ENCODE data around the gene DAB2IP.
"Not testable (repeated sequence)": the region's sequence is repeated elsewhere in the genome, so short reads cannot be mapped to it uniquely, and the experiment has no call there.

Gene DAB2IP

DNA sequence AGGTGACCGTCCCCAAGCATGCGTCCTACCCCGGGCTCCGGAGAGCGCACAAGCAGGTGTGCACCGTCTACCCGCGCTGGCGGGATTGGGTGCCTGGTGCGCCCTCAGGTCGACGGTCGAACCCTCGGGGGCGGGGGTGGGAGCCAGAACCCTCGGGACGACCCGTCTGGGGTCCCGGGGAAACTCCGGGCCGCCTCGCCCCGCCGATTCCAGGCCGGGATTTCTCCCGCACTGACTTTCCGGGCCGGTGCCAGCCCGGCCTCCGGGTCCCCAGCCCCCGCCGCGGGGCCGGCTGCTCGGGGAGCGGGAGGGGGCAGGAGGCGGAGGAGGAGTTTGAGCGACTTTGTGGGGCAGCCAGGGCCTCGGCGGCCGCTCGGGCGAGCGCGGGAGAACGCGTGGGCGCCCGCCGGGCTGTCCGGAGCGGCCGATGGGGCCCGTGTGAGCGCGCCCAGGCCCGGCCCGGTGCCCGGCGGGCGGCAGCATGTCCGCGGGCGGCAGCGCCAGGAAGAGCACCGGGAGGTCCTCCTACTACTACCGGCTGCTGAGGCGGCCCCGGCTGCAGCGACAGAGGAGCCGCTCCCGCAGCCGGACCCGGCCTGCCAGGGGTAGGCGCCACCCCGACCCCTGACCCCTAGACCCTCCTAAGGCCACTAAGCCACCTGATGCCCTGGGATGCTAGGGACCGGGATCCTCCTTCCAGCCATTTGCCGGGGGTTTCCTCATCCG is at the start of gene DAB2IP:
Gene DAB2IP (plus strand): TSS at position 340 of the 726 bp plus-strand sequence. CDS start 142 bp downstream, at position 482.
- peak; percentile 44 for DNase-seq

- DNase-seq: no peak
Measured at GRCh38 chr9:121603028-121603427, 48.4 kb upstream of the DAB2IP start.

DNA sequence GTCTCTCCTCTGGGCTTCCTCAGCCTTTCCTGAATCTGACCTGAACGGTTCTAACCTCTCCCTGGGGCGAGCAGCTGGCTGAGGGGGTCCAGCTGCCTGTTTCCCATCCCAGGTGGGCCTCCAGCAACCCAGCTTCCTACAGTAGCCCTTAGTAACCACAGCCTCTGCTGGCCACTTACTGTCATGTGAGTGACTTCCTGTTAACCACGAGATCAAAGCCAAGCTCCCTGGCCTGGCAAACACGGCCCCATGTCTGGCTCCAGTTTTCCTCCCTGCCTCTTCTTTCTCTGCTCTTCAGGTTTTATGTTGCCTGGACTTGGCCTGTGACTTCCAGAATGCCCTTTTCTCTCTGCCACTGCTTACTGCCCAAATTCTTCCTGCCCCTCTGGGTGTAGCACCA is 47.2 kb upstream of the DAB2IP start:
- DNase-seq: no peak

GRCh38 chr9:121604654-121605053 is 46.8 kb upstream of the DAB2IP start:
- no peak for DNase-seq

- DNase-seq: no peak
Measured at GRCh38 chr9:121607434-121608167, 43.8 kb upstream of the DAB2IP start.

DNA sequence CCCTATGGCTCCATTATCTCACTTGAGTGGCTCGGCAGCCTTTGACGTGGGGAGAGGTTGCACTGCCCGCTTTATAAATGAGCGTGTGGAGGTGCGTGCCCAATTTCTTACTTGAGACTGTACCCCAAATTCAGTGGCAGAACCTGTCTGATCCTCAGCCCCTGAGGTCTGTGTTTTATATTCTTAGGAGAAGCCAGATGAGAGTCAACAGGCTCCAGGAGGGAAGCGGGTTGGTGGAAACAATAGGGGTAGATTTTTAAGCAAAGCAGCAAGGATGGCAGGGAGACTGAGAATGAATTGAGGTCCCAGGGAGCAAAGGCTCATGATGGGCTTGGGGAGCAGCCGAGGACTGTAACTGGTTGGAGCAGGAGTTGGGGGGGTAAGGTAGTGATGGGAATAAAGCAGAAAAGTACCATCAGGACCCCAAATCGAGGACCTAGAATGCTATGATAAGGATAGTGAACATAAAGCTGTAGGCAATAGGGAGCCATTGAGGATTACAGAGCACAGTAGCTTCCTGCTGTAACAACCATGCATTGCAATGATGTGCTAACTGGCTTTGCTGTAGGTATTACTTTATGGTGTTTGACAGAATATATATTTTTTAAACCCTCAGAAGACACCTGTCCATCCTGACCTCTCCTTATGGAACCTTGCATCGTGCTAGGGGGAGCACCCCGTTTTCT is 43.1 kb upstream of the DAB2IP start:
- no peak for DNase-seq

DNA sequence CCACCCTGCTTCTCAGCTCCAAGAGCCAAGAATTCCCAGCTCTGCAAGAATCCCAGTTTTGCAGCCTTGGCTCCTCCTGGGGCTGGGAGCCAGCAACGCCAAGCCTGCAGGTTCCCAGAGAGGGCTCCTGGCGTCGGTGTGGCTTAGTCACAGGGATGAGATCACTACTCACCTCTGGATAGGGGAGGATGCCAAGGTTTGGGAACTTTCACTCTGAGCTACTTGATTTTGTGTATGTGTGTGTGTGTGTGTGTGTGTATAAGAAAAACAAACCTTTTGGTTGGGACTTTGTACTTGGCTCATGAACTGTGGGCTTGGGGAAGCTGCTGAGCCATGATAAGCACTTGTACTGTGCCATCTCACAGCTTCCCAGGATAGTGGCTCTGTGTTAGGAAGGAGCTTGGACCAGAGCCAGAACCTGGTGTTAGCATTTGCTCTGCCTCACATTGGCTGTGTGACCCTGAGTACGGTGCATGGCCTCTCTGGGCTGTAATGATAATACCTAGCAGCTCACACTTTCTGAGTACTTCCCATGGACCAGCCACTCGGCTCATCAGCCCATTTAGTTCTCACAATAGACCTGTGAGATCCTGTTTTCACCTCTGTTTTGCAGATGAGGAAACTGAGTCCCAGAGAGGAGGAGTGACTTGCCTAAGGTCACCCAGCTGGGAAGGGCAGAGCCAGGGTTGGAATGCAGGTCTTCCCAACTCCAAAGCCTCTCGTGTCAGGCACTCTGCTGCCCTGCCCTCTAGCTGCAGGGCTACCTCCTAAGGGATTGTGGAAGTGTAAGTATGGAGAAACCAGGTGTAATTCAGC is 41.4 kb upstream of the DAB2IP start:
- no peak for DNase-seq

DNA sequence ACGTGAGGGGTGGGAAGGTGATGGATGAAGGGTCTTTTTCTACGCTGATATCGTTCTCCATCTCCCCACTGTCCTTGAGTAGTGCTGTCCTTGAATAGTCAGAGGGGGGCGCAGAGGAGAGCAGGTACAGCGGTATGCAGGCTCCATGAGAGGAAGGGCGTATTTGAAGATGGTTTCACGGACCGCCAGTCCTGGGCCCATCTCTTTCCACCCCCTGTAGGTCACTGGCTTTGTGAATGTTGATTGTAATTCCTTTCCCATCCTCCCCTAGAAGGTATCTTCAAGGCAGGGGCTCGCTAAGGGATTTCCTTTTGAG is 40.8 kb upstream of the DAB2IP start:
- DNase-seq: no peak

- DNase-seq: no peak
Measured at GRCh38 chr9:121612511-121612998, 38.9 kb upstream of the DAB2IP start.

- no peak for DNase-seq
Measured at GRCh38 chr9:121613009-121613752, 38.3 kb upstream of the DAB2IP start.

DNA sequence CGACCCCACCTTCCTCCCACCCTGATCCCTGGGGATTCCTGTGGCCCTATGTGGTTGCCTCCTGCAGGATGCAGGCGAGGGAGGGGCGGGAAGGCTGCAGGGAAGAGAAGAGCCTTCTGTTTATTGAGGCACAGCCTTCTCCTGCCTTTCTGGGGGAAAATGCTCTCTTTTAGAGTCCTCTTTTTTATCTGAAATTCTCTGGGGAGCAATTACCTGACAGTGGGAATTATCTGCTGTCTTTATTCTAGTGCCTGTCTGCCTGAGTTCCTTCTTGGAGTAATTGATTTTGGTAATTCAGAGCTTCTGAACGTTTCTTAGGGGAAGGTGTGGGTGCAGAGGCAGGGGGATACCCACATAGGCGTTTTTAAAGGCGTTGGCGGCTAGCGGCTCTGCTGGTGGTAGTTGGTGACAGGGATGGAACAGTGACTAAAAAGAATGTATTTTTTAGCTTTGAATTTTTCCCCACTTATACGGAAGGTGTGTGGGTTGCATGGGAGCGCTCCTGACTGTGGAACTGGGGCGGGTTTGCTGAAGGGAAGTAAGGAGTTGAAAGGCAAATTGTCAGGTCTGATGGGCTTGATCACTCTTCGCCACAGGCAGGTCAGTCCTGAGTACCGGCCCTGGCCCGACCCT is 35.2 kb upstream of the DAB2IP start:
- DNase-seq: no peak

- DNase-seq: no peak
Measured at GRCh38 chr9:121618504-121618903, 32.9 kb upstream of the DAB2IP start.

- DNase-seq: not testable (repeated sequence)
Measured at GRCh38 chr9:121618910-121619309, 32.5 kb upstream of the DAB2IP start.

GRCh38 chr9:121619545-121620324 is 31.7 kb upstream of the DAB2IP start:
- no peak for DNase-seq

GRCh38 chr9:121620325-121620673 is 31.1 kb upstream of the DAB2IP start:
- DNase-seq: no peak

- peak; percentile 35 for DNase-seq
Measured at GRCh38 chr9:121620777-121621449, 30.5 kb upstream of the DAB2IP start.

- no peak for DNase-seq
Measured at GRCh38 chr9:121622387-121623203, 28.8 kb upstream of the DAB2IP start.

- not testable (repeated sequence) for DNase-seq
Measured at GRCh38 chr9:121623430-121623829, 28.0 kb upstream of the DAB2IP start.

GRCh38 chr9:121625590-121625989 is 25.8 kb upstream of the DAB2IP start:
- DNase-seq: no peak
